ENCODE data around the gene NUP58.
A peak's percentile ranks its signal among the peaks of the same experiment; 100 is the strongest.

NUP58 gene
- total RNA-seq = 114 to 206 (median 164) reads per million in 17 experiments

GRCh38 chr13:25301347-25302113, at the start of gene NUP58:
Gene NUP58 (plus strand): TSS chr13:25301625. CDS start chr13:25301774, 149 bp downstream.
- peak; percentile 96 to 98 (median 97) for DNase-seq

DNA sequence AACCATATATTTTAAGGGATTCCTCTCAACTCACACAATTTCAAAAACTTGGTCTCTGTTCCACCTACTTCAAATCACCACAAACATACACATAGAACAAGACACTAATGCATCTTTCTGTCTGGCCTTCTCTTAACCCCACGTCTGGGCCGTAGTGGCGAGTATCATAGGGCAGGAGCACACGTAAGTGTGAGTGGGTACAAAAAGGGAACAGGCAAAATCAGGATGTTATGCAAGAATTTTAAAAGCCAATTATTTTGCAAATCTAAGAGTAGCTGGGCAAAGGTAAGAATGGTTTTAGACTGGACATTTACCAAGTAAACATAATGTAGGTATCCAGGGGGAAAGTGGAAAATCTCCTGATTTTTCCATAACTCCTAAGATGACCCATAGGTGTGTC, 49.2 kb upstream of the NUP58 start:
- DNase-seq = peak; percentile 53 to 75 (median 66)

GRCh38 chr13:25252752-25253151, 48.7 kb upstream of the NUP58 start:
- no peak for DNase-seq

DNA sequence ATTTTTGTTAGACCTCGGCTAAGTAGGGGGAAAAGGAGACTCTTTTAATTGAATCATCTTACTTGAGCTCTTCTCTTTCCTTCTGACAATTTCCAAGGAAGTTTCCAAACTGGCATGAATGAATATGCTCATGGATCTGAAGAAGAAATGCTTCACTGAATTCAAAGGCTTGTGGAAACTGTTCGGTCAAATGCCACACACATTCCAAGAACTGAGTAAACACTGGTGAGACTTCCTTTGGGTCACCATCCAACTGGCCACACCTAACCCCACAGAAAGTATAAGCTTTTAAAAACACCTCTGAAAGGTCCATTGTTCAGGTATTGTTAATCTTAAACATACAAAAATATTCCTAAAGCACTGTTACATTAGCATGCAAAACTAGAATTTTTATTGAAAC, 47.7 kb upstream of the NUP58 start:
- no peak for DNase-seq

DNA sequence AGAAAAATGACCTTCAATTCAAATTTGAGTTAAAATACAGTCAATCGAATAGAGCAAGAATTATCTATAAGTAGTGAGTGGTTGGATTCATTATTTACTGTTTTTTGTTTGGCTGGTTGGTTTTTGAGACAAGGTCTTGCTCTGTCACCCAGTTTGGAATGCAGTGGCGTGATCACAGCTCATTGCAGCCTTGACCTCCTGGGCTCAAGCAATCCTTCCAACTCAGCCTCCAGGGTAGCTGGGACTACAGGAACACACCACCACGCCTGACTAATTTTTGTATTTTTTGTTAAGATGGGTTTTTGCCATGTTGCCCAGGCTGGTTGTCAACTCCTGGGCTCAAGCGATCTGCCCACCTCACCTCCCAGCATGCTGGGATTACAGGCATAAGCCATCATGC, 39.2 kb upstream of the NUP58 start:
- no peak for DNase-seq

- peak in 2 of 4 experiments; percentile 24 to 27 for DNase-seq
These were observed 34.7 kb upstream of the NUP58 start for GRCh38 chr13:25266706-25267105.

DNA sequence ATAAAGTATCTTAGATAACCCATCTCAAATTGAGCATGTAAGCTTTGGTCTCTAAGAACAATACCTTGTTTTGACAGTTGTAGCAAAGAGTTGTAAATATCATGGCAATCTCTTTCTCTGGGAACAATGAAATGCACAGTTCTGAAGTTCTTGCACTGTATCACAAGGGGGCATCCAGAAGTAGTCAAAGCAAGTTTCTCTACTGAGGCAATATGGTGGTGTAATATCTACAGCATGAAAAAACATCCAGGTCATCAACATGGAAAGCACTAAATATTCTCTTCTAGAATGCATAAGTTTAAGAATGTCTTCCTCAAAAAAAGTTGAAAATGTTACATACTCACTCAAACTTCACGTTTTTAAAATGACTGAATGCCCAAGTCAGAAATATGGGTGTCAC, 33.7 kb upstream of the NUP58 start:
- DNase-seq = peak in 2 of 4 experiments; percentile 47 to 51

- no peak for DNase-seq
These were observed 32.9 kb upstream of the NUP58 start for GRCh38 chr13:25268561-25268960.

DNA sequence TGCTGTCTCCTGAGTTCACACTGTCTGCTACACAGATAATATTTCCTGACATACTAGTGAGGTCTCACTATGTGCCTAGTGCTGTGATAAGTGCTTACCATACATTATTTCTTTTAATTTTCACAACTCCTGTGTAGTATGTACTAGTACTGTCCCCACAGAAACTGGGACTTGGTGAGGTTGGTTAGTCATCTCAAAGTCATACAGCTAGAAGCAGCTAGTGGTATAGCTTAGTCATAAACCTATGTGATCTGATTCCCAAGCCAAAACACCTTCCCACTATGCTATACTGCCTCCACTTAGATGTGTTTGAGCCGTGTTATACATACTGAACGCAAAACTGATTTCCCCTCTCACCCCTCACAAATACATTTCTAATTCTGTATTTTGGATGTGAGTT, 24.7 kb upstream of the NUP58 start:
- DNase-seq = peak in 1 of 4 experiments; percentile 24

DNA sequence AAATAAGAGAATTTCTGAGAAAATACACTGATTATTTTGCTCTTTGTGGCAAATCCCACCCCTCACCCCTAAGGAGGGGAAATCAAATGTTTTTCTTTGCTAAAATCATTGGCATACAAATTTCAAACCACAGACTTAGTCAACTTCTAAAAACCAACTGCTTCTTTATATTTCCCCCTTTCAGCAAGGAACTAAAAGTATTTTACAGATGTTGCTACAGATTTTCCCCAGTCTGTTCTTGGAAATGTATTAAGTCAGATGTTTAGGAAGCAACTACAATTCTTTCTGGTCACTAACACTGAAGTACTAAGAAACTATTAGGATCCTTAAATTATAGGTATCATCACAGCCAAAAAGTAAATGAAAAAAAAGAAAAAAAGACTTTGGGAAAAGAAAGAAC, 21.0 kb upstream of the NUP58 start:
- DNase-seq = peak in 2 of 4 experiments; percentile 37 to 41

- DNase-seq = peak in 3 of 4 experiments; percentile 10 to 28 (median 28)
These were observed 20.1 kb upstream of the NUP58 start for GRCh38 chr13:25281193-25281934.

DNA sequence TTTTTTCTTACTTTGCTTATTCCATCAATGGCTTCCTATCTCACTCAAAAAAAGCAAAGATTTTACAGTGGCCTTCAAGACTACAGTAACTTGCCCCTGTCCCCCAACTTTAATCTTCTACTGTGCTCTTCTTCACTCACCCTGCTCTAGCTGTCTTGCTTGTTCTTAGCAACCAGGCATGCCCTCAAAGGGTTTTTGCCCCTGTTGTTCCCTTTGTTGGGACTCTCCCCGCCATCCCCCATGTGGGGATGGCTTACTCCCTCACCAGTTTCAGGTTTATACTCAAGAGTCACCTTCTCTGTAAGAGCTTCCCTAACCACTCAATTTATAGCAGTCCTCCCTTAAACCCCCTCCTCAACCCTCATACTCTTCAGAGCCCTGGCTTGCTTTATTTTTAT, 19.5 kb upstream of the NUP58 start:
- no peak for DNase-seq

DNA sequence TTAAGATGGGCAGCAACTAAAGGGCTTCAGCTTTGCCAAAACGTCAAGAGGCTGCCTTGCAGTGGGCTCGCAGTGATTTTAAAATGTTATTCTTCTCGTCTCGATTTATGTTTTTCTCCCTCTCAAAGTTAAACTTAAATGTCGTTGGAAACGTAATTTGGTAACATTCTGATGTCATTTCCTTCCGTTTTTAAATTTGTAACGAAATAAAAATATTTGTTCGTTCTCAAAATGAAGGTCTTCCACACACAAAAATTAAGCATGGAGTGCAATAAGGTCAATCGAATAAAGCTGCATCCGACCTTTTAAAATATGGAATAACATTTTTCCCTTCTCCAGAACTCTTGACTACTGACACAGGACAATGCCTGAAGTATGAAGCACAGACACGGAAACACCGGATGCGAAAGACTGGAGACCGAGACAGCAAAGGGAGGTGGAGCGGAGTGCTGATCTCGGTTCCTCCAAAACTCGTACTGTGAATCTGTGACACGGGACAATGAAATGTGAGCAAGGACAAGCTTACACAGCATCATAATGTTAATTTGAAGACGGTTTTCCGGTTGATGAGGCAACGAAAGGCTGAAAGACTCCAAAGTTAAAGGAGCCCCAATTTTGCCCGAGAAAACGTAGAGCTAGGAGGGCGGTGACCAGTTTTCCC, 15.0 kb upstream of the NUP58 start:
- peak; percentile 72 to 83 (median 74) for DNase-seq

DNA sequence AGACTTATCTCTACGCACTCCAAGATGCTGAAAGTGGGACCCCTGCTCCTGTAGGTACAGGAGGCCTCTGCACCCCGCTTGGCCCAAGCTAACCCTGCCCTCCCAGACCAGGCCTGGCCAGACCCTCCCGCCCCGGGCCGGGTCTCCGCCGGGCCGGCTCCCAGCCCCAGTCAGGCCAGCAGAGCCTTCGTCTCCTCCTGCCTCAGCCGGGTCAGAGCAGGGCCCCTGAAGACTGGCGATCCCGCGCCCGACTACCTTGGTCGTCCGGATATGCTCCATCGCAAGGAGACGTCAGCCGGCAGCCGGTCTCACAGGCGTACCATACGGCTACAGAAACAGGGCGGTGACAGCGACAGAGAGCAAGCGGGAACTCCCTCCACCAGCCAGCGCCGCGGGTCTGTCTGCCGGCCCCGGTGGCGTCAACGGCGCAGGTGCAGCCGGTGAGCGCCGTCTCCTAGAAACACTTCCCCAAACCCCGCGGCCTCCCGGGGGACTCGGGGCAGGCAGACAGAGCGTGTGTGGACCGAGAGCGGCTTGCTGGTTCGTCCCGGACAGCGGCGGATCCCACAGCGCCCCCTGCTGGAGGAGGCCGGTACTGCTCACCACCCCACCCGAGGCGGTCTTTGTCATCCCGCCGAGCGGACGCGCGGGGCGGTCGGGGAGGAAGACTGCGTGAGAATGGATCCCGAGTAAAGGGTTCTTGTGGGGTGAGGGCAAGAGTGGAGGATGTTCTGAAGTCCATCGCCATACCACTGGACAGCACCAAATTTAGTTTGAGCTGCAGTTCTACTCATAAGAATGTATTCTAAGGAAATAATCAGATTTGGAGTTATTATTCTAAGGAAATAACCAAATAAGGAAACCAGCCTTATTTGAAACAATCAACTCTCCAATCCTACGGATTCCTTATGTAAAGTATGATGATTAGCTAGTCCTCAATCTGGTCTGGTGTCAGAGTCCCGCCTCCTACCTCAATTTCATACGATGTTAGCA, 14.2 kb upstream of the NUP58 start, which contains the start of gene MTMR6:
Gene MTMR6, minus strand, starts transcription at position 520 of the 993 bp plus-strand sequence. Its CDS starts 241 bp downstream, at position 279.
- peak; percentile 90 to 97 (median 96) for DNase-seq

DNA sequence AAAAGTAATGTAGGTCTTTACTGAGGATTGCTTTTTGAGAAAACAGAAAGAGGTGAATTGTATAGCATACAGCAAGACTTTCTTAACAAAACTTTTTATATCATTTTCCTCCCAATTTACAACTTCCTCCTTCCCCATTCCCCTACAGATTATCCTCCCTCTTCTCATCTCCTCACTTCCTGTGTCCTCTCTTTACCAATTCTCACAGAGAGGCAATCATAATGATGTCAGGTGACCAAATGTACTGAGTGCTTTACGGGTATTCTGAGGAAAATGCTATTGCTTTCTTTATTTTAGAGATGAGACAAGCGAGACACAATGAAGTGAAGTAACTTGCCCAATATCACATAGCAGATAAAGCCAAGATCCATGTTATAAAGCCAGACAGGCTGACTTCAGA, 12.5 kb upstream of the NUP58 start:
- DNase-seq = peak; percentile 11 to 72 (median 44)

DNA sequence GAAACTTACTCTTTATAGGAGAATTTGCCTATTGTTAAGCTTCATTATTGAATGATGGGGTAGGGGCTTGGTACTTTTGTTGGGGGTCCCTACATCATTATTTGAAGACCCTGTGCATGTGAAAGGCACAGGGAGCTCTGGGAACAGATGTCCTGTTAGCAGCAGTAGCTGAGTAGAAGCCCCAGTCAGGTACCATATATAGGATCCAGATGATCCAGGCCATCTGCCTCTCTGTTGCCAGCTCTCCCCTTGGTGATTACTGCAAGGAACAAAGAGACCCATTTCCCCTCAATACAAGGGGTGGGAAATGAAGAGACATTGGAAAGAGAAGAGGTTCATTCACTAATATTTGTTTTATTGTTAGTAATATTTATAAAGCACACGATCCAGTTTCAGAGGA, 9.7 kb upstream of the NUP58 start:
- no peak for DNase-seq

- DNase-seq = peak; percentile 77 to 93 (median 87)
These were observed 9.1 kb upstream of the NUP58 start for GRCh38 chr13:25292301-25292700.

GRCh38 chr13:25295228-25295627, 6.2 kb upstream of the NUP58 start:
- no peak for DNase-seq

- no peak for DNase-seq
These were observed 5.7 kb upstream of the NUP58 start for GRCh38 chr13:25295701-25296100.

DNA sequence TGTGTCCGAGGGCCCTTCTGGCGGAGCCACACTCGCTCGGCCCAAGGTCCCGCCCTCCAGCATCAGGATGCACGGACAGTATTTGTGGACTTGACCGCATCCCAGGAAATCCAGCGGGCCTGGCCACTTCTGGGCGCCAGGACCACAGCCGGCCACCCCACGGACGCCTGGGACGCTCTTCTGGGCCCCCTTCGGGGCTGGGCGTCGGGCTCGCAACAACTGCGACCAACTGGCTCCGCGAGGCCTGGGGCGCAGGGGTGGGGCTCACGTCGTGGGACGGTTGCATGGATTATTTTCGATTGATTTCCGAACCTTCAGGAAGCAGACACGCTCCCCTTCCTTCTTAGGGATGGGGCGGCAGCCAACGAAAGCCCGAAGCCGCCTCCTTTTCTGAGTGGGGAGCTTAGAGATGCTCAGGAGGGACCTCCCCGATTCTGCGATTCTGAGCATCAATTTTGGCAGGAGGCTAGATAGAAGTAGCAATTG, 521 bp upstream of the NUP58 start:
- DNase-seq = peak in 3 of 4 experiments; percentile 35 to 53 (median 36)

DNA sequence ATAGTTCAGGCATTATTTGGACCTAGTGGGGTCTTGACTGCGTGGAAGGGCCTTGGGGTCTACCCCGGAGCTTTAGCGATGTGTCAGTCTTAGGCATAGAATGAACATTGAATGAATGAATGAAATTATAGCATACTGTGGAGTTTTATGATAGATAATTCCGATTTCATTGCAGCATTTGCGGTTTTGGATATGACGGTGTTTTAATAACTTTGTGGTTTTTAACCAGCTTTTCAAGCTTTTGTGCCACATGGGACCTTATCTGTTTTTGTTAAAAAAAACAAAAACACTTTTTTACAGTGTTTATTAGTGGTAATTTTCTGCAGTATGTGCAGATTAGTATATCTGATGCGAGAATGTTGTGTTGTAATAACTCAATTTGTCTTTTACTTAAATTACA, 696 bp downstream of the NUP58 start:
- DNase-seq = no peak

All from suppressor macrophage (primary cell).